ENCODE data around the gene SIPA1.

- no peak for TF ChIP-seq EZH2 (IDR thresholded peaks at IDR 0.05; ENCODE audit: borderline replicate concordance, low read depth, low read length, poor library complexity, severe bottlenecking)
- TF ChIP-seq, protein P1, sequence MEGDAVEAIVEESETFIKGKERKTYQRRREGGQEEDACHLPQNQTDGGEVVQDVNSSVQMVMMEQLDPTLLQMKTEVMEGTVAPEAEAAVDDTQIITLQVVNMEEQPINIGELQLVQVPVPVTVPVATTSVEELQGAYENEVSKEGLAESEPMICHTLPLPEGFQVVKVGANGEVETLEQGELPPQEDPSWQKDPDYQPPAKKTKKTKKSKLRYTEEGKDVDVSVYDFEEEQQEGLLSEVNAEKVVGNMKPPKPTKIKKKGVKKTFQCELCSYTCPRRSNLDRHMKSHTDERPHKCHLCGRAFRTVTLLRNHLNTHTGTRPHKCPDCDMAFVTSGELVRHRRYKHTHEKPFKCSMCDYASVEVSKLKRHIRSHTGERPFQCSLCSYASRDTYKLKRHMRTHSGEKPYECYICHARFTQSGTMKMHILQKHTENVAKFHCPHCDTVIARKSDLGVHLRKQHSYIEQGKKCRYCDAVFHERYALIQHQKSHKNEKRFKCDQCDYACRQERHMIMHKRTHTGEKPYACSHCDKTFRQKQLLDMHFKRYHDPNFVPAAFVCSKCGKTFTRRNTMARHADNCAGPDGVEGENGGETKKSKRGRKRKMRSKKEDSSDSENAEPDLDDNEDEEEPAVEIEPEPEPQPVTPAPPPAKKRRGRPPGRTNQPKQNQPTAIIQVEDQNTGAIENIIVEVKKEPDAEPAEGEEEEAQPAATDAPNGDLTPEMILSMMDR (conservative IDR thresholded peaks at IDR 0.05; ENCODE audit: low read depth, low read length) = no peak
Measured at GRCh38 chr11:65699306-65699705, 61.4 kb downstream of the SIPA1 start.
